GM19238 (cell line): ENCODE results near the gene GRIK2.

Experiments
- DNase-seq: peaks from one replicate; pipeline ENCODE4 v3.0.0; 2011; ENCODE audit warnings: low spot score; ENCODE audit not compliant: insufficient read length

Gene GRIK2

GRCh38 chr6:101537753-101538316 lies 144.3 kb downstream of the GRIK2 start:
- DNase-seq: no peak

GRCh38 chr6:101539510-101540245 lies 146.2 kb downstream of the GRIK2 start:
- DNase-seq: no peak

GRCh38 chr6:101541894-101542293 lies 148.4 kb downstream of the GRIK2 start:
- DNase-seq: no peak

GRCh38 chr6:101543796-101544195 lies 150.3 kb downstream of the GRIK2 start:
- DNase-seq: no peak

GRCh38 chr6:101544286-101544685 lies 150.8 kb downstream of the GRIK2 start:
- DNase-seq: no peak

GRCh38 chr6:101545191-101545590 lies 151.7 kb downstream of the GRIK2 start:
- no peak for DNase-seq

- DNase-seq: no peak
Observed at GRCh38 chr6:101550451-101550850, 156.9 kb downstream of the GRIK2 start.

GRCh38 chr6:101554231-101554630 lies 160.7 kb downstream of the GRIK2 start:
- no peak for DNase-seq

GRCh38 chr6:101558712-101559111 lies 165.2 kb downstream of the GRIK2 start:
- DNase-seq: no peak

- no peak for DNase-seq
Observed at GRCh38 chr6:101572627-101573026, 179.1 kb downstream of the GRIK2 start.

GRCh38 chr6:101577091-101577490 lies 183.6 kb downstream of the GRIK2 start:
- DNase-seq: no peak

GRCh38 chr6:101578306-101578705 lies 184.8 kb downstream of the GRIK2 start:
- no peak for DNase-seq

GRCh38 chr6:101582792-101583191 lies 189.3 kb downstream of the GRIK2 start:
- no peak for DNase-seq

- DNase-seq: no peak
Observed at GRCh38 chr6:101585501-101585900, 192.0 kb downstream of the GRIK2 start.

- DNase-seq: no peak
Observed at GRCh38 chr6:101588343-101588742, 194.8 kb downstream of the GRIK2 start.

GRCh38 chr6:101595276-101595675 lies 201.8 kb downstream of the GRIK2 start:
- no peak for DNase-seq

- no peak for DNase-seq
Observed at GRCh38 chr6:101597693-101598092, 204.2 kb downstream of the GRIK2 start.

- DNase-seq: no peak
Observed at GRCh38 chr6:101605426-101605825, 211.9 kb downstream of the GRIK2 start.

- no peak for DNase-seq
Observed at GRCh38 chr6:101605874-101606273, 212.4 kb downstream of the GRIK2 start.

GRCh38 chr6:101607111-101607690 lies 213.7 kb downstream of the GRIK2 start:
- no peak for DNase-seq

- DNase-seq: no peak
Observed at GRCh38 chr6:101608703-101609102, 215.2 kb downstream of the GRIK2 start.

- DNase-seq: no peak
Observed at GRCh38 chr6:101613556-101613955, 220.0 kb downstream of the GRIK2 start.

GRCh38 chr6:101614774-101615173 lies 221.3 kb downstream of the GRIK2 start:
- DNase-seq: no peak
